ENCODE data around the gene WBP1L. TPM values are rescaled to one million over a fixed set of nuclear protein-coding genes. Genes with fewer than 3 reads are reported as not detected.

Gene WBP1L
- polyA plus RNA-seq, 3 donors, result 24.8 to 43.0 (median 38.3) TPM

GRCh38 chr10:102712089-102712488 lies 31.7 kb upstream of the WBP1L start:
- DNase-seq, result no peak
- no peak overlapping the region for H3K9ac ChIP-seq (ENCODE audit: insufficient read depth, low read length, poor library complexity, severe bottlenecking)
- no peaks in the 10 kb centered on the region for H4K20me1 ChIP-seq (ENCODE audit: insufficient read depth, low read length)
- H2AFZ ChIP-seq (ENCODE audit: insufficient read depth, low read depth, low read length, poor library complexity, severe bottlenecking), result no peak overlapping the region
- H3K27ac Mint-ChIP-seq, result no peak overlapping the region
- H3K27ac ChIP-seq (ENCODE audit: low read depth in 1 of 2, low read length in 2 of 2), result no peak overlapping the region
- H3K4me1 Mint-ChIP-seq, result peaks cover 18% of the 10 kb centered on the region
- no peak overlapping the region for H3K4me3 ChIP-seq (replicated peaks in 1 of 3; ENCODE audit: low read depth in 2 of 3, low read length in 3 of 3)
- TF ChIP-seq CTCF (IDR thresholded peaks at IDR 0.05), result no peak
- H3K36me3 Mint-ChIP-seq, result no peaks in the 10 kb centered on the region
- H3K79me2 ChIP-seq (ENCODE audit: insufficient read depth, low read length), result peaks cover 41% of the 10 kb centered on the region
- intact Hi-C loops (cut with micrococcal nuclease), result loop anchor here in 1 of 2 donors (5.0 kb wide), 1 partner anchor 65 kb away; no protein-coding TSS in a partner anchor
- WGBS (ENCODE audit: insufficient coverage), result 100% methylated on average over 1 of the region's 4 CpGs
- H3K4me3 Mint-ChIP-seq, result no peak overlapping the region
- H3K36me3 ChIP-seq (replicated peaks in 1 of 2; ENCODE audit: control insufficient read depth in 1 of 2, insufficient read depth in 2 of 2, low read length in 2 of 2), result no peaks in the 10 kb centered on the region
- no peak overlapping the region for H3K4me2 ChIP-seq (replicated peaks; ENCODE audit: extremely low read depth, low read length, poor library complexity, severe bottlenecking)
- no peaks in the 10 kb centered on the region for H3K9me3 ChIP-seq (replicated peaks in 1 of 2; ENCODE audit: control insufficient read depth in 1 of 2, insufficient read depth in 1 of 2, low read length in 2 of 2)
- peaks cover 14 to 20% of the 10 kb centered on the region in 2 donors for H3K4me1 ChIP-seq (ENCODE audit: control insufficient read depth in 1 of 2, insufficient read depth in 2 of 2, low read length in 2 of 2)
- peaks cover 0 to 1% (median 0%) of the 10 kb centered on the region in 7 donors for H3K9me3 Mint-ChIP-seq
- H3K27me3 ChIP-seq (ENCODE audit: control insufficient read depth in 2 of 2, insufficient read depth in 2 of 2, low read length in 2 of 2), result no peaks in the 10 kb centered on the region
- H3K27me3 Mint-ChIP-seq (ENCODE audit: low read depth in 3 of 3), result peaks cover 0 to 3% (median 2%) of the 10 kb centered on the region in 3 donors

GRCh38 chr10:102712843-102713538 lies 30.8 kb upstream of the WBP1L start:
- Histone ChIP-seq H4K20me1 (ENCODE audit: insufficient read depth, low read length) (no peaks in the 10 kb centered on the region), H3K4me3 (replicated peaks in 1 of 3; ENCODE audit: low read depth in 2 of 3, low read length in 3 of 3) (peak overlapping the region; percentile 84 to 98 (median 89)), H3K4me2 (replicated peaks; ENCODE audit: extremely low read depth, low read length, poor library complexity, severe bottlenecking) (peak overlapping the region; percentile 85), H3K79me2 (ENCODE audit: insufficient read depth, low read length) (peaks cover 39% of the 10 kb centered on the region), H3K27ac (ENCODE audit: low read depth in 1 of 2, low read length in 2 of 2) (peak overlapping the region in 1 of 2 donors; percentile 95), H3K4me1 (ENCODE audit: control insufficient read depth in 1 of 2, insufficient read depth in 2 of 2, low read length in 2 of 2) (peaks cover 14 to 20% of the 10 kb centered on the region in 2 donors), H3K9me3 (replicated peaks in 1 of 2; ENCODE audit: control insufficient read depth in 1 of 2, insufficient read depth in 1 of 2, low read length in 2 of 2) (no peaks in the 10 kb centered on the region), H2AFZ (ENCODE audit: insufficient read depth, low read depth, low read length, poor library complexity, severe bottlenecking) (peak overlapping the region; percentile 99), H3K27me3 (ENCODE audit: control insufficient read depth in 2 of 2, insufficient read depth in 2 of 2, low read length in 2 of 2) (no peaks in the 10 kb centered on the region), H3K36me3 (replicated peaks in 1 of 2; ENCODE audit: control insufficient read depth in 1 of 2, insufficient read depth in 2 of 2, low read length in 2 of 2) (no peaks in the 10 kb centered on the region), H3K9ac (ENCODE audit: insufficient read depth, low read length, poor library complexity, severe bottlenecking) (peak overlapping the region; percentile 96)
- Mint-ChIP-seq H3K4me3 (peak overlapping the region; percentile 98), H3K4me1 (peaks cover 21% of the 10 kb centered on the region), H3K27ac (peak overlapping the region; percentile 63 to 94 (median 93)), H3K9me3 (peaks cover 0 to 1% (median 0%) of the 10 kb centered on the region in 7 donors), H3K36me3 (no peaks in the 10 kb centered on the region), H3K27me3 (ENCODE audit: low read depth in 3 of 3) (peaks cover 0 to 3% (median 2%) of the 10 kb centered on the region in 3 donors)
- WGBS (ENCODE audit: insufficient coverage), result 0% methylated on average over 3 of the region's 8 CpGs
- intact Hi-C loops (cut with micrococcal nuclease), result loop anchor here in 1 of 2 donors (5.0 kb wide), 1 partner anchor 66 kb away; no protein-coding TSS in a partner anchor
- no peak for TF ChIP-seq CTCF (IDR thresholded peaks at IDR 0.05)
- no peak for DNase-seq

Data from CD14-positive monocyte (primary cell).